Measurements from ENCODE around the gene ABR.

DNA sequence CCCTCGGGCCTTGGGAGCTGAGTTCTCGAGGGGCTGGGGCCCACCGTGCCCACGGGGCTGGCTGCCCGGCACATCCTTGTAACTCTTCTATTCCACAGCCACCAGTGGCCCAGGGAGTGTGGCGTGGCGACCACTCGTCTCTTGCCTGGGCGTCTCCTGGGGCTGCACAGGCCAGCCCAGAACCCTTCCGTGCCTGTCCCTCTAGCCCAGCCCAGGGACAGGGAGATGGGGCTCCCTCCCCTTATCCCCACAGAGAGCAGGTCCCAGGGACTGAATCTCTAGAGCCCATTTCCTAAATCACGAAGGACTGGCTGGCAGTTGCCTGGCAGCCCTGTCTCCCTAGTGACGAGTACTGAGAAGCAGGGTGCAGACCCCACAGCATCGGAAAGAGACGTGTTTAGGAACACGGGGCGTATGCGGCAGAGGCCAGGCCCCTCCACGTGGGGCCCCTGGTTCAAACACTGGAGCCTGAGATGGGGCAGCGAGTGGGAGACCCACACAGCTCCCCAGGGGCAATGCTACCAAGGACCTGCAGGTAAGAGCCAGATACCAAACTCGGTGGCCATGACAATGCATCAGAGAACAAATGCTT is 131.8 kb downstream of the ABR start:
- TF ChIP-seq, protein P1, sequence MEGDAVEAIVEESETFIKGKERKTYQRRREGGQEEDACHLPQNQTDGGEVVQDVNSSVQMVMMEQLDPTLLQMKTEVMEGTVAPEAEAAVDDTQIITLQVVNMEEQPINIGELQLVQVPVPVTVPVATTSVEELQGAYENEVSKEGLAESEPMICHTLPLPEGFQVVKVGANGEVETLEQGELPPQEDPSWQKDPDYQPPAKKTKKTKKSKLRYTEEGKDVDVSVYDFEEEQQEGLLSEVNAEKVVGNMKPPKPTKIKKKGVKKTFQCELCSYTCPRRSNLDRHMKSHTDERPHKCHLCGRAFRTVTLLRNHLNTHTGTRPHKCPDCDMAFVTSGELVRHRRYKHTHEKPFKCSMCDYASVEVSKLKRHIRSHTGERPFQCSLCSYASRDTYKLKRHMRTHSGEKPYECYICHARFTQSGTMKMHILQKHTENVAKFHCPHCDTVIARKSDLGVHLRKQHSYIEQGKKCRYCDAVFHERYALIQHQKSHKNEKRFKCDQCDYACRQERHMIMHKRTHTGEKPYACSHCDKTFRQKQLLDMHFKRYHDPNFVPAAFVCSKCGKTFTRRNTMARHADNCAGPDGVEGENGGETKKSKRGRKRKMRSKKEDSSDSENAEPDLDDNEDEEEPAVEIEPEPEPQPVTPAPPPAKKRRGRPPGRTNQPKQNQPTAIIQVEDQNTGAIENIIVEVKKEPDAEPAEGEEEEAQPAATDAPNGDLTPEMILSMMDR (IDR thresholded peaks at IDR 0.05), result no peak
- no peak for TF ChIP-seq POLR2AphosphoS5 (IDR thresholded peaks at IDR 0.05; ENCODE audit: low read depth, low read length)
